GM12878 (cell line): Measurements from ENCODE around the gene APOBEC3B. TPM values are rescaled to one million over a fixed set of nuclear protein-coding genes. Genes with fewer than 3 reads are reported as not detected.
A peak's percentile ranks its signal among the peaks of the same experiment; 100 is the strongest.

Source experiments
- ATAC-seq: fragments of 200-7000 bp; cut with Tn5 transposase; 3 replicates; pipeline ENCODE4 v1.9.1; 2020; ENCODE audit warnings: mild to moderate bottlenecking, moderate library complexity
- BruUV-seq: library from RNA; stranded (reverse); fragments of 400-500 nt; replicated peaks from 2 replicates; lab custom pipeline; 2021; lab: Mats Ljungman, UMichigan
- CTCF ChIA-PET: fragments of 300-600 bp; sonication (Branson Sonifier 250); formaldehyde crosslinking; extraction: SDS; loops from one replicate; lab custom pipeline; 2021; ENCODE audit warnings: inconsistent platforms; lab: Yijun Ruan, JAX
- POLR2A ChIA-PET: fragments of 350-600 bp; formaldehyde crosslinking; extraction: SDS; loops from one replicate; lab custom pipeline; 2021; ENCODE audit warnings: inconsistent platforms; lab: Charles Lee
- RAD21 ChIA-PET: fragments of 300-600 bp; sonication (Branson Sonifier 250); formaldehyde crosslinking; loops from one replicate; lab custom pipeline; 2023; ENCODE audit warnings: antibody characterized with exemption; ENCODE audit not compliant: unreplicated experiment; lab: Charles Lee
- SMC1A ChIA-PET: fragments of 300-600 bp; sonication (Branson Sonifier 250); formaldehyde crosslinking; loops from one replicate; lab custom pipeline; 2023; ENCODE audit not compliant: unreplicated experiment, uncharacterized antibody; lab: Charles Lee
- DNase-seq: peaks from one replicate; pipeline ENCODE4 v3.0.0-alpha.2; 2011; ENCODE audit warnings: low read depth, low spot score
- FAIRE-seq: peaks from 3 replicates; lab custom pipeline; 2011; peaks lifted over from hg19 to GRCh38; lab: Jason Lieb, UNC
- H2AFZ ChIP-seq: 2 replicates; pipeline ENCODE4 v1.6.0; 2011; ENCODE audit warnings: low read depth, low read length, control low read depth; ENCODE audit not compliant: control insufficient read depth
- H3K27ac ChIP-seq: 2 replicates; pipeline ENCODE4 v1.5.1; 2011; ENCODE audit warnings: control low read depth; ENCODE audit not compliant: control insufficient read depth, insufficient read depth
- H3K27me3 ChIP-seq, 2 experiments: replicated peaks in 1 of 2; 2 replicates each; pipeline versions ENCODE4 v1.6.0 to v1.6.1; 2011; ENCODE audit warnings: low read length in 1 of 2; ENCODE audit not compliant: control insufficient read depth in 2 of 2, insufficient read depth in 2 of 2
- H3K36me3 ChIP-seq, 2 experiments: 2 replicates each; pipeline ENCODE4 v1.5.1; 2011; ENCODE audit warnings: low read length in 1 of 2; ENCODE audit not compliant: control insufficient read depth in 2 of 2, insufficient read depth in 2 of 2
- H3K4me1 ChIP-seq: 2 replicates; pipeline ENCODE4 v1.6.1; 2011; ENCODE audit warnings: mild to moderate bottlenecking, low read length, moderate library complexity, mixed read lengths; ENCODE audit not compliant: control insufficient read depth, insufficient read depth
- H3K4me2 ChIP-seq: 2 replicates; pipeline ENCODE4 v1.6.0; 2011; ENCODE audit warnings: control low read depth; ENCODE audit not compliant: control insufficient read depth, insufficient read depth
- H3K4me3 ChIP-seq: fragments of 200-600 bp; sonication (generic); 2 replicates; pipeline ENCODE4 v1.5.1; 2016
- H3K79me2 ChIP-seq: 2 replicates; pipeline ENCODE4 v1.6.0; 2011; ENCODE audit warnings: low read length; ENCODE audit not compliant: control insufficient read depth, insufficient read depth
- H3K9ac ChIP-seq: 2 replicates; pipeline ENCODE4 v1.8.0; 2011; ENCODE audit warnings: low read length, control low read depth, mixed read lengths; ENCODE audit not compliant: control insufficient read depth, insufficient read depth
- H3K9me3 ChIP-seq: replicated peaks from 3 replicates; pipeline ENCODE4 v1.5.1; 2011; ENCODE audit warnings: mild to moderate bottlenecking, low read length; ENCODE audit not compliant: control insufficient read depth, insufficient read depth
- H4K20me1 ChIP-seq: 2 replicates; pipeline ENCODE4 v1.6.0; 2011; ENCODE audit not compliant: control insufficient read depth, insufficient read depth
- E4F1 ChIP-seq: fragments of 450-650 bp; IDR thresholded peaks from 2 replicates; pipeline ENCODE4 v1.6.1; 2018; ENCODE audit warnings: borderline replicate concordance, mild to moderate bottlenecking; ENCODE audit not compliant: partially characterized antibody
- FOS ChIP-seq: IDR thresholded peaks from 3 replicates; pipeline ENCODE4 v1.6.1; 2011; ENCODE audit warnings: borderline replicate concordance; ENCODE audit not compliant: insufficient read length; ENCODE audit errors: extremely low read depth
- HCFC1 ChIP-seq: fragments of 150-350 bp; IDR thresholded peaks from 2 replicates; pipeline ENCODE4 v1.6.1; 2014; ENCODE audit warnings: low read length
- HDAC6 ChIP-seq: fragments of 200-600 bp; sonication (generic); IDR thresholded peaks from one replicate; pipeline ENCODE4 v1.8.0; 2017; ENCODE audit warnings: antibody characterized with exemption; ENCODE audit not compliant: unreplicated experiment
- HSF1 ChIP-seq: fragments of 150-350 bp; IDR thresholded peaks from 2 replicates; pipeline ENCODE4 v1.6.1; 2014; ENCODE audit warnings: mild to moderate bottlenecking, low read depth, low read length
- IRF5 ChIP-seq: fragments of 450-650 bp; IDR thresholded peaks from 2 replicates; pipeline ENCODE4 v1.6.1; 2017; ENCODE audit warnings: borderline replicate concordance
- MXI1 ChIP-seq: fragments of 150-350 bp; IDR thresholded peaks from 2 replicates; pipeline ENCODE4 v1.6.1; 2011; ENCODE audit warnings: low read depth, mild to moderate bottlenecking, inconsistent platforms, low read length, improper control_type of control experiment
- SP1 ChIP-seq: IDR thresholded peaks from one replicate; pipeline ENCODE4 v1.6.1; 2011; ENCODE audit warnings: low read depth, low read length
- SREBF2 ChIP-seq: IDR thresholded peaks from 2 replicates; pipeline ENCODE4 v1.6.1; 2012; ENCODE audit warnings: mild to moderate bottlenecking, low read length
- YBX1 ChIP-seq: fragments of 450-650 bp; IDR thresholded peaks from 2 replicates; pipeline ENCODE4 v1.6.1; 2016; ENCODE audit warnings: antibody characterized with exemption
- ZNF622 ChIP-seq: fragments of 450-650 bp; IDR thresholded peaks from 2 replicates; pipeline ENCODE4 v1.6.1; 2017; ENCODE audit warnings: mild to moderate bottlenecking, inconsistent platforms
- ZZZ3 ChIP-seq: IDR thresholded peaks from 2 replicates; pipeline ENCODE4 v1.6.1; 2011; ENCODE audit warnings: low read depth; ENCODE audit not compliant: control insufficient read depth, insufficient read length
- WGBS: methylation state at CpG from one replicate; pipeline ENCODE4 v1.1.6; 2016; ENCODE audit warnings: low lambda C conversion rate; ENCODE audit not compliant: insufficient replicate concordance, insufficient coverage; ENCODE audit errors: missing lambda C conversion rate; 5-methylcytosine and 5-hydroxymethylcytosine counted together
- in situ Hi-C: fragments of 300-500 bp; cut with MboI; formaldehyde crosslinking; loops from 9 replicates; pipeline ENCODE4 v1.14.3; 2018; ENCODE audit warnings: mixed read lengths
- intact Hi-C: fragments of 100-400 bp; cut with micrococcal nuclease; formaldehyde crosslinking; loops from one replicate; pipeline ENCODE4 v1.14.2; 2022; ENCODE audit not compliant: unreplicated experiment
- polyA plus RNA-seq, 11 experiments: library from polyadenylated mRNA; depleted of rRNA in 4 of 11; unstranded in 6 of 11; stranded (reverse) in 5 of 11; fragments of >200 nt; fragmentation: Nextera tagmentation in 4 of 11; fragmentation: Illumina TruSeq in 1 of 11; extraction: Ambion mirVana in 4 of 11; extraction: Trizol in 1 of 11; gene quantifications; 1 replicate in 1 of 11; 2 replicates in 10 of 11; pipeline versions ENCODE4 v1.2.1 to v1.2.3, GENCODE V29; 2011 to 2016; ENCODE audit warnings: inconsistent platforms in 2 of 11, missing spikeins in 2 of 11, low read depth in 1 of 11
- total RNA-seq, 4 experiments: library from RNA; depleted of rRNA in 3 of 4; stranded (reverse); fragments of >200 nt in 3 of 4; fragmentation: Illumina TruSeq in 1 of 4; extraction: Trizol in 1 of 4; gene quantifications; 2 replicates each; pipeline versions ENCODE4 v1.2.1 to v1.2.3, GENCODE V29; 2013 to 2021

APOBEC3B gene
- total and polyA plus RNA-seq, 10 of the 15 experiments (the other 5 are each of a cell fraction or from before 2014, with no cell fraction given): 2.4 to 75.1 (median 30.9) TPM

- Histone ChIP-seq H3K9ac (no peak overlapping the region), H2AFZ (no peak overlapping the region), H3K27me3 (no peaks in the 10 kb centered on the region), H3K9me3 (no peaks in the 10 kb centered on the region), H3K4me3 (no peak overlapping the region)
- intact Hi-C loops (no loop called here), in situ Hi-C loops (no loop called here)
- ChIA-PET SMC1A (no interaction called here), POLR2A (no interaction called here)
- 59% methylated on average over 7 of the region's 7 CpGs for WGBS
- DNase-seq (no peak), FAIRE-seq (no peak)
- no TSS peak for BruUV-seq
- no peak for TF ChIP-seq SP1
- TF ChIP-seq HSF1: no peak
- TF ChIP-seq ZNF622: no peak
- no peak for TF ChIP-seq MXI1
- no peak for TF ChIP-seq FOS
- TF ChIP-seq, all 136 proteins: peak for 0
- CTCF ChIA-PET: interaction anchor here (0.8 to 1.1 kb wide), 2 partner anchors 10 to 39 kb away, joined by 4 to 5 read pairs; no protein-coding TSS in a partner anchor
- Histone ChIP-seq H4K20me1 (no peaks in the 10 kb centered on the region), H3K4me1 (peaks cover 9% of the 10 kb centered on the region), H3K79me2 (no peaks in the 10 kb centered on the region), H3K4me2 (no peak overlapping the region), H3K27ac (no peak overlapping the region), H3K36me3 (no peaks in the 10 kb centered on the region)
- ATAC-seq: no peak
- RAD21 ChIA-PET: no interaction called here
Observed at GRCh38 chr22:38964306-38964705, 17.8 kb upstream of the APOBEC3B start.

GRCh38 chr22:38964989-38965388 is 17.2 kb upstream of the APOBEC3B start:
- CTCF ChIA-PET: interaction anchor here (0.8 to 1.1 kb wide), 2 partner anchors 9 to 38 kb away, joined by 4 to 5 read pairs; no protein-coding TSS in a partner anchor
- BruUV-seq: no TSS peak
- TF ChIP-seq HCFC1 (no peak), E4F1 (no peak), HDAC6 (no peak), ZZZ3 (no peak), IRF5 (no peak), YBX1 (no peak), SREBF2 (no peak)

More at GRCh38 chr22:38964989-38965388, 17.2 kb upstream of the APOBEC3B start:
- Histone ChIP-seq H3K9ac (no peak overlapping the region), H4K20me1 (no peaks in the 10 kb centered on the region), H3K36me3 (no peaks in the 10 kb centered on the region), H3K4me3 (no peak overlapping the region), H3K79me2 (no peaks in the 10 kb centered on the region), H3K9me3 (no peaks in the 10 kb centered on the region), H3K27ac (no peak overlapping the region), H3K4me1 (peaks cover 9% of the 10 kb centered on the region), H2AFZ (no peak overlapping the region), H3K27me3 (no peaks in the 10 kb centered on the region), H3K4me2 (no peak overlapping the region)
- SMC1A ChIA-PET: no interaction called here
- DNase-seq (no peak), ATAC-seq (peak; percentile 14; the same call in 1 of the 3 replicates), FAIRE-seq (no peak)
- in situ Hi-C loops: no loop called here
- intact Hi-C loops: no loop called here
- RAD21 ChIA-PET: no interaction called here
- 18% methylated on average over 4 of the region's 4 CpGs for WGBS
- POLR2A ChIA-PET: no interaction called here
